Esophagus squamous epithelium (tissue), 5 donors: Measurements from ENCODE around the gene ZNF32. TPM values are rescaled to one million over a fixed set of nuclear protein-coding genes. Genes with fewer than 3 reads are reported as not detected.

Experiments
- DNase-seq: peaks from one replicate; lab custom pipeline; 2025; lab: John Stamatoyannopoulos, UW
- H3K27ac ChIP-seq, 4 donors: fragments of 200-600 bp; sonication (generic); one replicate each; pipeline ENCODE4 v1.5.1; 2016 to 2019; ENCODE audit warnings: mild to moderate bottlenecking in 1 of 4
- H3K27me3 ChIP-seq, 4 donors: fragments of 200-600 bp; sonication (generic); 1 replicate in 3 of 4; 2 replicates in 1 of 4; pipeline versions ENCODE4 v1.5.1 to v1.6.0; 2017 to 2021; ENCODE audit warnings: antibody characterized with exemption in 1 of 4
- H3K36me3 ChIP-seq, 3 donors: fragments of 200-600 bp; sonication (generic); one replicate each; pipeline ENCODE4 v1.5.1; 2016 to 2019
- H3K4me1 ChIP-seq, 3 donors: fragments of 200-600 bp; sonication (generic); one replicate each; pipeline ENCODE4 v1.5.1; 2017 to 2019
- H3K4me3 ChIP-seq, 4 donors: fragments of 200-600 bp; sonication (generic); 1 replicate in 3 of 4; 2 replicates in 1 of 4; pipeline ENCODE4 v1.5.1; 2016 to 2019; ENCODE audit warnings: mild to moderate bottlenecking in 2 of 4, moderate library complexity in 1 of 4
- H3K9me3 ChIP-seq, 3 donors: fragments of 200-600 bp; sonication (generic); one replicate each; pipeline ENCODE4 v1.5.1; 2016 to 2019
- POLR2A ChIP-seq, 4 donors: fragments of 450-650 bp; IDR thresholded peaks; one replicate each; pipeline ENCODE4 v1.6.1; 2017; ENCODE audit warnings: antibody characterized with exemption in 4 of 4, mild to moderate bottlenecking in 4 of 4, moderate library complexity in 3 of 4
- WGBS, 2 donors: methylation state at CpG; one replicate each; pipeline ENCODE4 v1.1.5; 2018; 5-methylcytosine and 5-hydroxymethylcytosine counted together
- intact Hi-C: fragments of 100-400 bp; cut with DNase I; formaldehyde crosslinking; loops from one replicate; pipeline ENCODE4 v1.15.0; 2022
- total RNA-seq, 4 donors: library from RNA; depleted of rRNA; stranded (reverse); fragments of >200 nt; gene quantifications; one replicate each; pipeline ENCODE4 v1.1.0, GENCODE V29; 2016
- TF ChIP-seq, protein P1 (sequence below), 6 experiments: fragments of 450-650 bp in 4 of 6; fragments of 200-600 bp in 2 of 6; sonication (generic) in 2 of 6; IDR thresholded peaks; one replicate each; pipeline ENCODE4 v1.5.1; 2016 to 2019; ENCODE audit warnings: antibody characterized with exemption in 6 of 6, mild to moderate bottlenecking in 4 of 6, moderate library complexity in 4 of 6
- donor health status: DM: yes; HTN: yes; CAD: no.

ZNF32 gene
- total RNA-seq, 4 donors from 2014 or later = 10.1 to 38.0 (median 19.3) TPM

DNA sequence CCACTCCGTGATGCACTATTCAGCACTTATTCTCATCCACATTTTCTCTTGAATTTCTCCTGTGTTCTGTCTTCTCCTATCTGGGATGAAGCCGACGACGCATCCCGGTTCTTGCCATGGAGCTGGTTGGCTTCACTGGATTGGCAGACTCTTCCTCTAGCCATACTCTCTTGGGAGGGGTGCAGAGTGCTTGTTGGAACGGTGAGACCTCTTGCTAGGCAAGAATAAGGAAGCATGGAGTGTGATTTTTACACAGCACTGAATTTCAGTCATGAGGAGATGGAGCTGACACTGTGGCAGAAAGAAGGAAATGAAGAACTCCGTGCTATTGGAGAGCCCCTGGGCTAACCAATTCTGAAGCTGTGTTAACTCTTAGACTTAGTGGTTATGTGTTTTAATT lies 28.2 kb upstream of the ZNF32 start:
- no peak for DNase-seq
- H3K27ac ChIP-seq = no peak overlapping the region
- intact Hi-C loops = no loop called here

DNA sequence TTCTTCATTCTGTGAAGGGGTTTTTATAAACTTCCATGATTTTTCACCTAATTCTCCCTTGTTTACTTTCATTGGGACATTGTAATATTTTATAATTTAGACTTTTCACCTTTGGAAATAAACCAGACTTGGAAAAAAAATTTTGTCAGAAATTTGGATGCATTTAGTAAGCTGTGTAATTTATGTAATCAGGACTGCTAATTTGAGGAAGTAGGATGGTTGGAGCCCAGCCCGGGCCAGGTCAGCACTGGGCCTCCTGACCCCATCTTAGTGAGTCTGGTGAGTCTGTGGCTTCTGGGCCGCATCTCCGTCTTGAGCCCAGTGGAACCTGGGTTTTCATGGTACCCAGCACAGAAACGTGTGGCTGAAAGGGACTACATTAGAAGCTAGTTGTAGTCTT lies 27.6 kb upstream of the ZNF32 start:
- intact Hi-C loops = no loop called here
- no peaks in the 10 kb centered on the region for H3K36me3 ChIP-seq
- DNase-seq = no peak
- 59 to 64% methylated on average over 4 of the region's 4 CpGs for WGBS, 2 donors
- peaks cover 0 to 5% (median 0%) of the 10 kb centered on the region in 3 donors for H3K9me3 ChIP-seq
- H3K27me3 ChIP-seq = peaks cover 0 to 2% (median 0%) of the 10 kb centered on the region in 4 donors
- no peak overlapping the region for H3K27ac ChIP-seq
- H3K4me1 ChIP-seq = peaks cover 0 to 37% (median 5%) of the 10 kb centered on the region in 3 donors
- no peak overlapping the region for H3K4me3 ChIP-seq
- TF ChIP-seq, protein P1, sequence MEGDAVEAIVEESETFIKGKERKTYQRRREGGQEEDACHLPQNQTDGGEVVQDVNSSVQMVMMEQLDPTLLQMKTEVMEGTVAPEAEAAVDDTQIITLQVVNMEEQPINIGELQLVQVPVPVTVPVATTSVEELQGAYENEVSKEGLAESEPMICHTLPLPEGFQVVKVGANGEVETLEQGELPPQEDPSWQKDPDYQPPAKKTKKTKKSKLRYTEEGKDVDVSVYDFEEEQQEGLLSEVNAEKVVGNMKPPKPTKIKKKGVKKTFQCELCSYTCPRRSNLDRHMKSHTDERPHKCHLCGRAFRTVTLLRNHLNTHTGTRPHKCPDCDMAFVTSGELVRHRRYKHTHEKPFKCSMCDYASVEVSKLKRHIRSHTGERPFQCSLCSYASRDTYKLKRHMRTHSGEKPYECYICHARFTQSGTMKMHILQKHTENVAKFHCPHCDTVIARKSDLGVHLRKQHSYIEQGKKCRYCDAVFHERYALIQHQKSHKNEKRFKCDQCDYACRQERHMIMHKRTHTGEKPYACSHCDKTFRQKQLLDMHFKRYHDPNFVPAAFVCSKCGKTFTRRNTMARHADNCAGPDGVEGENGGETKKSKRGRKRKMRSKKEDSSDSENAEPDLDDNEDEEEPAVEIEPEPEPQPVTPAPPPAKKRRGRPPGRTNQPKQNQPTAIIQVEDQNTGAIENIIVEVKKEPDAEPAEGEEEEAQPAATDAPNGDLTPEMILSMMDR (IDR thresholded peaks at IDR 0.05) = no peak
- no peak for TF ChIP-seq POLR2A (IDR thresholded peaks at IDR 0.05)

More for the DNA sequence above, 28.2 kb upstream of the ZNF32 start:
- peaks cover 0 to 5% (median 0%) of the 10 kb centered on the region in 3 donors for H3K9me3 ChIP-seq
- no peak for TF ChIP-seq POLR2A (IDR thresholded peaks at IDR 0.05)
- TF ChIP-seq, protein P1 (IDR thresholded peaks at IDR 0.05) = no peak
- H3K36me3 ChIP-seq = no peaks in the 10 kb centered on the region
- H3K4me1 ChIP-seq = peaks cover 0 to 35% (median 5%) of the 10 kb centered on the region in 3 donors
- no peak overlapping the region for H3K4me3 ChIP-seq
- 87 to 89% methylated on average over 6 to 7 of the region's 7 CpGs for WGBS, 2 donors
- no peaks in the 10 kb centered on the region for H3K27me3 ChIP-seq

DNA sequence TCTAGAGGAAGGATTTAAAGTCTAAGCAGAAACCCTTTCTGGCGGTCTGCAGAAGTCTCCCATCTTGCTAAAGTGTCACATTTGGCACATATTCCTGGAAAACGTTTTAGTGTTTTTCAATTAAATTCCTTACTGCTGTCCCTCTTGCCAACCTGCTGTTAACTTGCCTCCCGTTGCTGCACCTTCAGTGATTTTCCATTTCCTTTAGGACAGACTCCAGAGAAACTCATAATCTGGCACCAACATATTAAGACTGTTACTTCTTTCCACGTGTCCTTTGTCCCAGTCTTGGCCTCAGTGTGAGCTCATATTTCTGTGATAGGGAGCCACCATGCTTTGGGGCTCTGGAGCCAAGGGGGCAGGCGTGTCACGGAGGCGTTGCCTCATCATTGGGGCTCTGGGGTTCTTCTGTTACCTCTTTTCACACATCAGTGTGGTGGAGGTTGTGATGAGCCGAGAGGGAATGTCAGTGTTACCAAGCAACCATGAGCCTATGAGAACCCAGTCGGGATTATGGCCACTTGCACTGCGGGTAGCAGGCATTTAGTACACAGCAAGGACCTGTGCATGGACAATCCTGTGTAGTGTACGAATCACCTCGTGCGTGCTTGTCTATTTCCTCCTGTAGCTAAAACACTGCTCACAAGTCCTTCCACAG lies 26.0 kb upstream of the ZNF32 start:
- WGBS, 2 donors = 52 to 63% methylated on average over 12 to 13 of the region's 13 CpGs
- Histone ChIP-seq H3K27me3 (peaks cover 0 to 18% (median 0%) of the 10 kb centered on the region in 4 donors), H3K36me3 (no peaks in the 10 kb centered on the region), H3K4me1 (peaks cover 0 to 26% (median 1%) of the 10 kb centered on the region in 3 donors), H3K27ac (no peak overlapping the region), H3K9me3 (peaks cover 0 to 5% (median 0%) of the 10 kb centered on the region in 3 donors), H3K4me3 (no peak overlapping the region)
- DNase-seq = no peak
- intact Hi-C loops = loop anchor here (5.0 kb wide), 2 partner anchors 648 to 713 kb away; partner anchors contain the start of gene CXCL12
- TF ChIP-seq, protein P1 (IDR thresholded peaks at IDR 0.05) = no peak
- TF ChIP-seq POLR2A (IDR thresholded peaks at IDR 0.05) = no peak

DNA sequence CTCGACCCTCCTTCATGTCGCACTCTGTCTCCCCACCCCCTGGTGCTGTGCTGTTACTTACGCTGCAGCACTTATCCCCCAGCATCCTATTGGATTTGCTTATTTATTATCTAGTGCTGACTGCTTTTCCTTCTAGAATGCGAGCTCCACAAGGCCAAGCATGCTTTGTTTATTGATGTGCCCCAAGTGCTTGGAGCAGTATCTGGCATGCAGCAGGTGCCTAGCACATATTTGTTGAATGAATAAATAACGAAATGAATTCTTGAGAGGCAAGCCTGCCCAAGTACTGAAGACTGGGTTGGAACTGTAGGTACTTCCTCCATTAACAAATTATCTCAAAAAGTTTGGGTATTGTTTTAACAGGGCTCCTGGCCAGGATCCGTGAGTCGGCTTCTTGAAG lies 24.8 kb upstream of the ZNF32 start:
- Histone ChIP-seq H3K27me3 (peaks cover 0 to 30% (median 0%) of the 10 kb centered on the region in 4 donors), H3K27ac (no peak overlapping the region), H3K4me1 (peaks cover 0 to 14% (median 0%) of the 10 kb centered on the region in 3 donors), H3K9me3 (peaks cover 0 to 5% (median 0%) of the 10 kb centered on the region in 3 donors), H3K36me3 (no peaks in the 10 kb centered on the region), H3K4me3 (no peak overlapping the region)
- no peak for TF ChIP-seq POLR2A (IDR thresholded peaks at IDR 0.05)
- TF ChIP-seq, protein P1 (IDR thresholded peaks at IDR 0.05) = no peak
- 62 to 64% methylated on average over 7 of the region's 7 CpGs for WGBS, 2 donors
- intact Hi-C loops = loop anchor here (5.0 kb wide), 2 partner anchors 649 to 714 kb away; partner anchors contain the start of gene CXCL12
- no peak for DNase-seq
